Esophagus muscularis mucosa (tissue), 4 donors: ENCODE measurements around the gene C4orf54.

ENCODE experiments used
- EP300 ChIP-seq: sonication (generic); formaldehyde crosslinking; IDR thresholded peaks from one replicate; pipeline ENCODE4 v1.6.1; 2017; ENCODE audit warnings: antibody characterized with exemption
- POLR2A ChIP-seq: fragments of 450-650 bp; IDR thresholded peaks from one replicate; pipeline ENCODE4 v1.6.1; 2017; ENCODE audit warnings: antibody characterized with exemption, moderate library complexity, mild to moderate bottlenecking, low read depth
- POLR2AphosphoS5 ChIP-seq, 2 donors: sonication (generic); formaldehyde crosslinking; IDR thresholded peaks; one replicate each; pipeline ENCODE4 v1.6.1; 2017; ENCODE audit warnings: antibody characterized with exemption in 2 of 2
- TF ChIP-seq, protein P1 (sequence below), 3 experiments: fragments of 200-600 bp in 2 of 3; fragments of 450-650 bp in 1 of 3; sonication (generic) in 2 of 3; IDR thresholded peaks; one replicate each; pipeline ENCODE4 v1.5.1; 2017 to 2019; ENCODE audit warnings: antibody characterized with exemption in 3 of 3, mild to moderate bottlenecking in 2 of 3, moderate library complexity in 1 of 3

DNA sequence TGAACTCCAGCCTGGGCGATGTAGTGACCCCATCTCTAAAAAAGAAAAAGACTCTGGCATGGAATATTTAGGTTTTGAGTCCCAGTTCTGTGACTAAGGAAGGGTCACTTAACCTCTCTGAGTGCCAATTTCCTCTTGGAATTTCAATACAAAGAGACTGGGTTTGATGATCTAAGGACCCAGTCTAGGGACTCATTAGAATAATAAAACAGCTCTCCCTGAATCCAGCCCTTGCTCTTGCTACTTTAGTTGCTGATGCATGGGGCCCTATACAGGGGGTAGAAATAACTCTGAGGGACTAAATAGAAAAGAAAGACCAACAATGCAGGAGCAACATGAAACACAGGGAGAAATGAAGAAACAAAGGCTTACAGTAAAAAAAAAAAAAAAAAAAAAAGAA lies 12.6 kb downstream of the C4orf54 start:
- TF ChIP-seq, protein P1, sequence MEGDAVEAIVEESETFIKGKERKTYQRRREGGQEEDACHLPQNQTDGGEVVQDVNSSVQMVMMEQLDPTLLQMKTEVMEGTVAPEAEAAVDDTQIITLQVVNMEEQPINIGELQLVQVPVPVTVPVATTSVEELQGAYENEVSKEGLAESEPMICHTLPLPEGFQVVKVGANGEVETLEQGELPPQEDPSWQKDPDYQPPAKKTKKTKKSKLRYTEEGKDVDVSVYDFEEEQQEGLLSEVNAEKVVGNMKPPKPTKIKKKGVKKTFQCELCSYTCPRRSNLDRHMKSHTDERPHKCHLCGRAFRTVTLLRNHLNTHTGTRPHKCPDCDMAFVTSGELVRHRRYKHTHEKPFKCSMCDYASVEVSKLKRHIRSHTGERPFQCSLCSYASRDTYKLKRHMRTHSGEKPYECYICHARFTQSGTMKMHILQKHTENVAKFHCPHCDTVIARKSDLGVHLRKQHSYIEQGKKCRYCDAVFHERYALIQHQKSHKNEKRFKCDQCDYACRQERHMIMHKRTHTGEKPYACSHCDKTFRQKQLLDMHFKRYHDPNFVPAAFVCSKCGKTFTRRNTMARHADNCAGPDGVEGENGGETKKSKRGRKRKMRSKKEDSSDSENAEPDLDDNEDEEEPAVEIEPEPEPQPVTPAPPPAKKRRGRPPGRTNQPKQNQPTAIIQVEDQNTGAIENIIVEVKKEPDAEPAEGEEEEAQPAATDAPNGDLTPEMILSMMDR (IDR thresholded peaks at IDR 0.05): no peak
- TF ChIP-seq POLR2A (no peak), POLR2AphosphoS5 (IDR thresholded peaks at IDR 0.05) (no peak), EP300 (no peak)
